Tibial artery (tissue), 4 donors: ENCODE results near the gene TMEM191C.
"Not testable (repeated sequence)": the region's sequence is repeated elsewhere in the genome, so short reads cannot be mapped to it uniquely, and the experiment has no call there.

Source experiments
- DNase-seq, 2 donors: peaks; one replicate each; pipeline ENCODE4 v3.0.0-alpha.2; 2019
- H3K27ac ChIP-seq, 2 donors: fragments of 200-600 bp; sonication (generic) in 1 of 2; 1 replicate in 1 of 2; 2 replicates in 1 of 2; pipeline ENCODE4 v1.5.1; 2018 to 2019; ENCODE audit warnings: mild to moderate bottlenecking in 1 of 2
- H3K27me3 ChIP-seq, 2 donors: fragments of 200-600 bp; sonication (generic) in 1 of 2; one replicate each; pipeline versions ENCODE4 v1.5.1 to v1.6.0; 2016 to 2019
- H3K36me3 ChIP-seq, 3 donors: fragments of 200-600 bp; sonication (generic) in 2 of 3; one replicate each; pipeline ENCODE4 v1.5.1; 2016 to 2019; ENCODE audit warnings: mild to moderate bottlenecking in 2 of 3
- H3K4me1 ChIP-seq, 4 donors: fragments of 200-600 bp; sonication (generic) in 2 of 4; 1 replicate in 3 of 4; 2 replicates in 1 of 4; pipeline ENCODE4 v1.5.1; 2016 to 2019
- H3K4me3 ChIP-seq, 2 donors: fragments of 200-600 bp; sonication (generic) in 1 of 2; 1 replicate in 1 of 2; 2 replicates in 1 of 2; pipeline ENCODE4 v1.5.1; 2018 to 2019; ENCODE audit warnings: mild to moderate bottlenecking in 2 of 2
- H3K9me3 ChIP-seq, 3 donors: fragments of 200-600 bp; sonication (generic) in 1 of 3; one replicate each; pipeline ENCODE4 v1.5.1; 2016 to 2019
- intact Hi-C: fragments of 100-400 bp; cut with DNase I; formaldehyde crosslinking; loops from one replicate; pipeline ENCODE4 v1.15.0; 2023; ENCODE audit warnings: low total_unique reads
- TF ChIP-seq, protein P1 (sequence below), 2 experiments: fragments of 200-600 bp in 1 of 2; fragments of 450-650 bp in 1 of 2; IDR thresholded peaks; one replicate each; pipeline ENCODE4 v1.5.1; 2017 to 2019; ENCODE audit warnings: antibody characterized with exemption in 2 of 2, mild to moderate bottlenecking in 1 of 2, moderate library complexity in 1 of 2

TMEM191C gene

DNA sequence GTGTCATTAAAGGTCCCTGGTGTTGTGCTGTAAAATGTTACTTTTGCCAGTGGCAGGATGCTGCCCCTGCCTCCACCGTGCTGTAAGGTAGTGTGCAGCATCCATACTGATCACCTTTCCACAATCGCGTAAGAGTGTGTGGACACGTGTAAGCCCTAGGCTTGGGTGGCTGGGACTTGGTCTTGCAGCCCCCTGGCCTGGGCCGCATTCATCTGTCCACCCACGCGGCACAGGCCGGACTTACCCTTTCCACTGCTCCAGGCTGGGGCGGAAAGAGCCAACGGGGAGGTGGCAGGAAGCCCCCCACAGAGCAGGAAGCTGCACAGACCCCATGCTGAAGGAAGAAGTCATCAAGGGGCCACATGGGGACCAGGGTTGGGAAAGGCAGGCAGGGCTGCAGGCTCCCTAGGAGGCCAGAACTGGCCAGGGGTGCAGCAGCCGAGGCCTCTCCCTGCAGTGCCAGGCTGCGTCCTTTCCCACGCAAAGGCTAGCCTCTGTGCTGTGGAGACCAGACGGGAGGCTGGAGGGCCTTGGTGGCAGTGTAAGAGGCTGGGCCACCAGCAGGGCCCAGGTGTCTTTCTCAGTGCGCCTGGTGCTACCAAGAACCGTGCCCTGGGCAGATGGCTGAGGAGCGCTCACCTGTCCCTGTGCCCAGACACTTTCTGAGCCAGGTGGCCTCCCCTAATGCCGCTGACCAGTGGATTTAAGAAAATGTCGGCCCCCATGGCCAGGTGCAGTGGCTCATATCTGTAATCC is 11.7 kb upstream of the TMEM191C start:
- intact Hi-C loops, result no loop called here
- no peaks in the 10 kb centered on the region for H3K4me1 ChIP-seq
- H3K27ac ChIP-seq, result no peak overlapping the region
- TF ChIP-seq, protein P1, sequence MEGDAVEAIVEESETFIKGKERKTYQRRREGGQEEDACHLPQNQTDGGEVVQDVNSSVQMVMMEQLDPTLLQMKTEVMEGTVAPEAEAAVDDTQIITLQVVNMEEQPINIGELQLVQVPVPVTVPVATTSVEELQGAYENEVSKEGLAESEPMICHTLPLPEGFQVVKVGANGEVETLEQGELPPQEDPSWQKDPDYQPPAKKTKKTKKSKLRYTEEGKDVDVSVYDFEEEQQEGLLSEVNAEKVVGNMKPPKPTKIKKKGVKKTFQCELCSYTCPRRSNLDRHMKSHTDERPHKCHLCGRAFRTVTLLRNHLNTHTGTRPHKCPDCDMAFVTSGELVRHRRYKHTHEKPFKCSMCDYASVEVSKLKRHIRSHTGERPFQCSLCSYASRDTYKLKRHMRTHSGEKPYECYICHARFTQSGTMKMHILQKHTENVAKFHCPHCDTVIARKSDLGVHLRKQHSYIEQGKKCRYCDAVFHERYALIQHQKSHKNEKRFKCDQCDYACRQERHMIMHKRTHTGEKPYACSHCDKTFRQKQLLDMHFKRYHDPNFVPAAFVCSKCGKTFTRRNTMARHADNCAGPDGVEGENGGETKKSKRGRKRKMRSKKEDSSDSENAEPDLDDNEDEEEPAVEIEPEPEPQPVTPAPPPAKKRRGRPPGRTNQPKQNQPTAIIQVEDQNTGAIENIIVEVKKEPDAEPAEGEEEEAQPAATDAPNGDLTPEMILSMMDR (IDR thresholded peaks at IDR 0.05), result no peak
- no peak overlapping the region for H3K4me3 ChIP-seq
- no peaks in the 10 kb centered on the region for H3K36me3 ChIP-seq
- no peaks in the 10 kb centered on the region for H3K27me3 ChIP-seq
- DNase-seq, result peak in 1 of 2 donors; percentile 58
- no peaks in the 10 kb centered on the region for H3K9me3 ChIP-seq

DNA sequence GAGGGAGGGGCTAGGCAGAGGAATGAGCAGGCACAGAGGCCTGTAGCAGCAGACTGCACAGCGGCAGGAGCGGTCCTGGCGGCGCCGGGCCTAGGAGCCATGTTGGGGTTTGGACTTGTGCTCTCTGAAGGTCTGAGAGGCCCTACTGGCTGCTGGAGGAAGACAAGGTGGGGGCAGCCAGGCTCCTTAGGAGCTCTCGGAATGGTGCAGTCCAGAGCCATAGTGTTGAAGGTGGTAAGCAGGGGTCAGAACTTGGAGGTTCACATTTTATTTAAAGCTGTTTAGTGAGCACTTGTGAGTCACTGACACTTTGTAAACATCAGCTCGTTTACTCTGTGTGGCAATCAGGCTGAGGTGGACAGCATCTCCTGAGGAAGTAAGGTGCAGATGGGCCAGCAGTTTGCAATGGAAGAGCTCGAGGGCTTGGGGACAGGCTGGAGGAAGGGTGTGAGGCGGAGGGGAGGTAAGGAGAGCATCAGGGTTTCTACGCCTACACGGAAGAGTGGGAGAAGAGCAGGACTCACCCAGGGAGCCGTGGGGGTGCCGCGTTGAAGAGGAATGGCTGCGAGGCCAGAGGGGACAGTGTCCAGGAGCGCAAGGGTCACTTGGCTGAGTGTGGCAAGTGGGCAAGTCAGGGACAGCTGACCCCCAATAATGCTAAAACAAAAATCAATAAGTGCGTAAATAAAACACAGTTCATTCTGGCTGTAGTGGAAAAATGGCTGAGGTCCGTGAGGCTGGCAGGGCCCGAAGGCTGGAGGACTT is 10.0 kb upstream of the TMEM191C start:
- Histone ChIP-seq H3K27ac (no peak overlapping the region), H3K36me3 (no peaks in the 10 kb centered on the region), H3K4me3 (no peak overlapping the region), H3K4me1 (no peaks in the 10 kb centered on the region), H3K9me3 (no peaks in the 10 kb centered on the region), H3K27me3 (no peaks in the 10 kb centered on the region)
- intact Hi-C loops, result no loop called here
- peak in 1 of 2 donors; percentile 41 for DNase-seq
- TF ChIP-seq, protein P1 (IDR thresholded peaks at IDR 0.05), result no peak

DNA sequence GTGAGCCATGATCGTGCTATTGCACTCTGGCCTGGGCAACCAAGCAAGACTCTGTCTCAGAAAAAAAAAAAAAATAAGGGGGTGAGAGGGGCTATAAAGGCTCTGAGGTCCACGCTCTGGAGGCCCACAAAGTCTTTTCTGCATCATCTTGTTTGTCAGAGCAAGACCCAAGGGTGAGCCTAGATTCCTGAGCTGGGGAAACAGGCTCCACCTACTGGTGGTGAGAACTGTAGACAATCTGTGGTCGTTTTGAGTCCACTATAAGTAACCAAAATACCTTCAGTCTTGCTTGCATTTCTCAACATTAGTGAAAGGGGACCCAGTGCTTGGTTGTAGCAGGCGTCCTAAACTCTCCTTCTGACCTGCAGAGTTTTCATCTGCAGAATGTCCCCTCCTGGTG is 4.5 kb upstream of the TMEM191C start:
- H3K4me1 ChIP-seq, H3K9me3 ChIP-seq, H3K27ac ChIP-seq, H3K36me3 ChIP-seq, H3K4me3 ChIP-seq, DNase-seq, H3K27me3 ChIP-seq, intact Hi-C loops: not testable (repeated sequence)

DNA sequence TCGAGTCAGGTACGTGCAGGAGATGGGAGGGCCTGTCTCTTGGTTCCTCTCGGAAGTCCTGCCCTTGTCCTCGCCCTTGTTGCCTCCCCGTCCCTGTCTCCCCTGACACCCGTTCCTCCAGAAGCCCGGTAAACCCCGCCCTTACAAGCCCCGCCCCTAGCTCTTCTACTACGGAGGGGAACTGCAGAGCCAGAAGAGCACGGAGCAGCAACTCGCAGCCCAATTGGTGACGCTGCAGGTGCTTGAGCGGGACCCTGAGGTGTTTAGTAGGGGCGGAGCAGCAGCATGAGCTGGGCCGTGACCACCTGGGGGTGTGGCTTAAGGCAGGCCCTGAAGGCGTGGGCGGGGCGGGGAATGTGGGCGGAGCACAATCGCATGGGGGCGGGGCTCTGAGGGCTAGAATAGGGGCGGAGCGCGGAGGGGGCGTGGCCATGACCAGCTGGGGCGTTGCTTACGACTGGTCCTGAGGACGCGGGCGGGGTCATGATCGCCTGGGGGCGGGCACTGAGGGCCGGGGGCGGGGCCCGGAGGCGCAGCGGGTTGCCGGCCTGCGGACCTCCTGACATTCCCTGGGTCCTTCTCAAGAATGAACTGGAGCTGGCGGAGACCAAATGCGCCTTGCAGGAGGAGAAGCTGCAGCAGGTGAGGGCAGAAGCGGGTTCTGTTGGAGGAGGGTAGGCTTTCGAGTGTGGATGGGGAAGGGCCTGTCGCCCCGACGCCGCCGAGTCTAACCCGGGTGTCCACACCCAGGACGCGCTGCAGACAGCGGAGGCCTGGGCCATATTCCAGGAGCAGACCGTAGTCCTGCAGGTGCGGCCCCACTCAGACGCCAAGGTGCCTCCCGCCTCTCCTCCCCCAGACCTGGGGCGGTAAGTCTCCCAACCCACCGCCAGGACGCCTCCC is 1.3 kb downstream of the TMEM191C start:
- intact Hi-C loops, result not testable (repeated sequence)
- peak overlapping the region in 1 of 2 donors; percentile 55 for H3K27ac ChIP-seq

DNA sequence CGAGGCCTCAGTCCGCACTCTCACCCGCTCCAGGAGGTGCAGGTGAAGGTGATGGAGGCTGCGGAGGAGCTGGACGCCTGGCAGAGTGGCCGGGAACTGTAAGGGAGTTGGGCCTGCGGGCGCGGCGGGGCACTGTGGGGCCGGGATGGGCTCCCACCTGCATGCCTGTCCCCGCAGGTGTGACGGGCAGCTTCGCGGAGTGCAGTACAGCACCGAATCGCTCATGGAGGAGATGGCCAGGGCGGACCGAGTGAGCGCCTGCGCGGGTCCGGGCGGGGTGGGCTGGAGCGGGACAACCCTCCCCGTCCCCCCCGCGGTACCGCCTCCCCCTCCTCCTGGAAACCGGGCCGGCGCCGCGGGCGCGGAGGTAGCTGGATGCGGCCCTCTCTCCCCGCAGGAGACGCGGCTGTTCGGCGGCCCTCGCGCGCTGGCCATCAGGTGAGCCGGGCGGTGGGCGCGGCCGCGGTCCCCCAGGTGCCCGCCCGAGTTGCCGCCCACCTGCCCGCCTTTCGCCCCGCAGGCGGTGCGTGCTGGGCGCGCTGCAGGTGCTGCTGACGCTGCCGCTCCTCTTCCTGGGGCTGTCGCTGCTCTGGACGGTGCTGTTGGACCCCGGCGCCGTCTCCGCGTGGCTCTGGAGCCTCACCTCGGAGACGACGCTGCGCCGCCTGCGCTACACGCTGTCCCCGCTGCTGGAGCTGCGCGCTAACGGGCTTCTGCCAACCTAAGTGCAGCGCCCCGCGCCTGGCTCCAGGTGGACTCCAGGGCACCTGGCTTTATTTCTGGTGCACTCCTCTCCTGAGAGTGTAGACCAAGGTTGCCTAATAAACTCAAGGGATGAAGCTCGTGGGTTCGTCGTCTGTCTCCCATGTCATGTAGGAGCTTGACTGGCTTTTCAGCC is 2.2 kb downstream of the TMEM191C start:
- H3K9me3 ChIP-seq, H3K27me3 ChIP-seq, H3K27ac ChIP-seq, H3K36me3 ChIP-seq, H3K4me1 ChIP-seq, intact Hi-C loops, H3K4me3 ChIP-seq: not testable (repeated sequence)
- peak in 1 of 2 donors; percentile 41 for DNase-seq

More for the DNA sequence above, 1.3 kb downstream of the TMEM191C start:
- not testable (repeated sequence) for H3K4me1 ChIP-seq, H3K36me3 ChIP-seq, H3K9me3 ChIP-seq, H3K27me3 ChIP-seq
- peak; percentile 89 to 90 for DNase-seq
- H3K4me3 ChIP-seq, result peak overlapping the region; percentile 51 to 55

DNA sequence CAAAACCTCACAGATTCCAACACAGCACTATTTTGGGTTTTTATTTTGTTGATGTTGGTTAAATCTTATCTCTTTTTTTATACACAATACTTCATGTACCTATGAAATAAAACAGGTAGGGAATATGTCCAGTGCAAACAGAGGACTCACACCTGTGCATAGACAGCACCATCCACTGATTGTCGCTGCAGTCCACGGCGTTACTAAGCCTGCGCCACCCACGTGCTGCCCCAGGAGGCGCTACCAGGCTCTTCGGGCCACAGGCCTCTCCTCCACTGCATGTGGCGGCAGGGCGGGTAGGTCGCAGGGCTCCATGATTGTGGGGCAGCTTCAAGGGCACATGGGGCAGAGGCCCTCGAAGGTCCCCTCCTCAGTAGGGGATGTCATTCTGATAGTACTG is 5.8 kb downstream of the TMEM191C start:
- H3K9me3 ChIP-seq, H3K36me3 ChIP-seq, H3K4me3 ChIP-seq, H3K27ac ChIP-seq, H3K27me3 ChIP-seq, DNase-seq, H3K4me1 ChIP-seq, intact Hi-C loops: not testable (repeated sequence)

DNA sequence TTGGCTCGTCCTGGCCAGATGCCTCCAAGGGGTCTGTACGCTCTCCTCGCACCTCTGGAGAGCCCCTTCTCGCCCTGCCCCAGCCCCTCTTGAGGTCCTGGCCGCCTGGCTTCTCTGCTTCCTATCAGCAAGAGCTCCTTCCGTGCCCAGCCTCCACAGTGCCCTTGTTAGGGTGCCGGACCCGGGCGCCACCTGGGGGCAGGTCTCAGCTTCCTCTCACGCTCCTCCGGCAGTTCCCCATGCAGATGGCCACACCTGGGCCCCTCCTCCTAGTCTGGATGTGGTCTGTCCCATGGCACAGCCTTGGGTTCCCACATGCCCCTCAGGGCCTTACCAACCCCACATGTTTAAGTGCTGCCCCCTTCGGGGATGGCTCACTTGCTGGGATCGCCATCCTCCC is 6.5 kb downstream of the TMEM191C start:
- intact Hi-C loops, H3K9me3 ChIP-seq, H3K27me3 ChIP-seq, DNase-seq, H3K36me3 ChIP-seq, H3K4me3 ChIP-seq, H3K27ac ChIP-seq, H3K4me1 ChIP-seq: not testable (repeated sequence)

DNA sequence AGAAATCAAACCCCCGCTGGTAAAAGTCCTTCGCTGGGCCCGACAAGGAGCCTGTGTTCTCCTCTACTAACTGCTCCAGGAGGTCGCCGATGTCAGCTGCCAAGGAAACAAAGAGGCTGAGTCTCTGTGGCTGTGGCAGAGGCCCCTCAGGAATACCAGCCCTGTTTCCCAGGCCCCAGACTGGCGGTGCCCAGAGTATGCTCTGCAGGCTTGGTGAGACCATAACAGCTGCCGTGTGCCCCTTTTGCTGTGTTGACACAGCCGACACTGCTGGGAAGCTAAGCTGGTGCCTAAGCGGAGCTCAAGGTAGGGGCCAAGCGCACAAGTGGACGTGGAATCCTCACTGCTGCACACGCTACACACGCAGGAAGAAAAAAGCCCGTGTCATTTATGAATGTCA is 16.9 kb downstream of the TMEM191C start:
- H3K9me3 ChIP-seq, H3K27ac ChIP-seq, DNase-seq, H3K4me1 ChIP-seq, H3K27me3 ChIP-seq, H3K4me3 ChIP-seq, H3K36me3 ChIP-seq, intact Hi-C loops: not testable (repeated sequence)

DNA sequence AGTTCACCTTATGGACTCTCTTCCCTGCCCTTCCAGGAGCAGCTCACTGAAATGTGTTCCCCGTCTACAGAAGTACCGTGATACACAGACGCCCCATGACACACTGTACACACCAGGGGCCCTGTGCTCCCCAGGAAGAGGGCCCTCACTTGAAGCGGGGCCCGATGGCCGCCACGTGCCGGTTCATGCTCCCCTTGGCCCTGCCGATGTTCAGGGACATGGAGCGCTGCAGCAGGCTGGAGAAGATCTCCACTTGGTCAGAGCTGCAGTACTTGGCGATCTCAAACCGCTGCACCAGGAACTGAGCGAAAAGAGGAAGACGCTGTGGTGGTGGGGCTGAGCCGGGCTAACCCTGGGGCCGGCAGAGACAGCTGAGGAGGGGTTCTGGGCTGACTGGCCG is 20.5 kb downstream of the TMEM191C start:
- intact Hi-C loops, H3K4me1 ChIP-seq, H3K4me3 ChIP-seq, H3K36me3 ChIP-seq, H3K27me3 ChIP-seq, H3K27ac ChIP-seq, H3K9me3 ChIP-seq: not testable (repeated sequence)
- DNase-seq, result peak in 1 of 2 donors; percentile 15

DNA sequence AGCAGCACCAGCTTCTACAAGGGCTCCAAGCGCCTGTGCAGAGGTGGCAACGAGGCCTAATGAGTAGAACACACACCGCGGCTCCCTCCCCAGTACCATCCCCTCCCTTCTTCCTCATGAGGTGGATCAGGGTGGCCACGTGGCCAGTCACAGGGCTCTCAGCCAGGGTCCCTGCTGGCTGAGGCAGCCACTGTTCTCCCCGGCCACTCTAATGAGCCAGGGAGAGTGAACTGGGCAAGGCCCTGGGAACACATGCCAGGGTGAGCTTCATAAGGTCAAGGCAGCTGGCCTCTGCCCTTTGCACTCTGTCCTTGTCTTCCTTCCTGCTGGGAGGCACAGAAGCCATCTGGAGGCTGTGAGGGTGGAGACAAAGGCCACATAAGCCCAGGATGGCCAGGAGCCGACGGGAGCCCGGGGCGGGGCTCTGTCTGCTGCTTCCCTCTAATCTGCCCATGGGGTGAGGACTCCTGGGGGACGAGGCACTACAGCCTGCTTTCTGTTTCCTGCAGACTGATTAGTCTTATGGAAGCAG is 22.0 kb downstream of the TMEM191C start:
- H3K27ac ChIP-seq, intact Hi-C loops, H3K27me3 ChIP-seq, H3K4me3 ChIP-seq, DNase-seq, H3K36me3 ChIP-seq, H3K4me1 ChIP-seq, H3K9me3 ChIP-seq: not testable (repeated sequence)

DNA sequence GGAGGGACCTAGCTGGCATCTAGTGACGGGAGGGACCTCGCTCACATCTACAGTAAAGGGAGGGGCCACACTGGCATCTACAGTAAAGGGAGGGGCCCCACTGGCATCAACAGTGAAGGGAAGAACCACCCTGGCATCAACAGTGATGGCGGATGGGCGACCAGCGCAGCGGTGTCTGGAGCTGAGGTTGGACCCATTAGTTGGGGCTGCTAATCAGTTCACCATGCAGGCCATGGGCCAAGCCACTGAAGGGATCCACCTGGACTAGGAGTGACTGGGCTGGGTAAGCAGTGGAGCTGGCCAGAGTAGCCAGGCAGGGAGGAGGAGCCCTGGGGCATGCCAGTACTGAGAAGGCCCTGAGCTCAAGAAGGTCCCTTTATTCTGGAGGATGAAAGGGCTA is 23.4 kb downstream of the TMEM191C start:
- H3K4me3 ChIP-seq, H3K27ac ChIP-seq, intact Hi-C loops, H3K9me3 ChIP-seq, H3K4me1 ChIP-seq, H3K36me3 ChIP-seq, H3K27me3 ChIP-seq, DNase-seq: not testable (repeated sequence)
